CD4-positive, alpha-beta memory T cell (primary cell): ENCODE data around the gene UBE2U. TPM values are rescaled to one million over a fixed set of nuclear protein-coding genes. Genes with fewer than 3 reads are reported as not detected.

Experiments
- CTCF ChIA-PET: fragments of 350-600 bp; sonication (Branson Sonifier 250); formaldehyde crosslinking; loops from one replicate; lab custom pipeline; 2021; ENCODE audit warnings: inconsistent platforms; ENCODE audit not compliant: partially characterized antibody; lab: Charles Lee
- POLR2A ChIA-PET: fragments of 350-600 bp; sonication (Branson Sonifier 250); formaldehyde crosslinking; loops from one replicate; lab custom pipeline; 2021; ENCODE audit not compliant: partially characterized antibody; lab: Charles Lee
- DNase-seq, 5 donors: peaks; one replicate each; pipeline versions ENCODE4 v3.0.0 to v3.0.0-alpha.2; 2020 to 2022; ENCODE audit warnings: mixed read lengths in 1 of 5
- H3K27ac ChIP-seq: one replicate; pipeline ENCODE4 v1.7.0; 2013; ENCODE audit warnings: low read depth, low read length
- H3K27me3 ChIP-seq: 2 replicates; pipeline ENCODE4 v1.7.0; 2013; ENCODE audit warnings: mild to moderate bottlenecking, low read length, moderate library complexity; ENCODE audit not compliant: insufficient read depth
- H3K36me3 ChIP-seq: 2 replicates; pipeline ENCODE4 v1.7.0; 2013; ENCODE audit warnings: mild to moderate bottlenecking, low read length, moderate library complexity; ENCODE audit not compliant: insufficient read depth
- H3K4me1 ChIP-seq: 2 replicates; pipeline ENCODE4 v1.7.0; 2013; ENCODE audit warnings: mild to moderate bottlenecking, low read length, moderate library complexity; ENCODE audit not compliant: insufficient read depth
- H3K4me3 ChIP-seq, 2 donors: one replicate each; pipeline ENCODE4 v1.7.0; 2013; ENCODE audit warnings: low read length in 2 of 2, mild to moderate bottlenecking in 1 of 2
- H3K9me3 ChIP-seq, 2 donors: one replicate each; pipeline ENCODE4 v1.7.0; 2013; ENCODE audit warnings: low read length in 2 of 2, control low read depth in 1 of 2; ENCODE audit not compliant: control insufficient read depth in 1 of 2
- H3K27ac Mint-ChIP-seq, 7 donors: one replicate each; pipeline ENCODE4 v1.8.0; 2020 to 2021; ENCODE audit warnings: mixed read lengths in 7 of 7, mild to moderate bottlenecking in 6 of 7, inconsistent platforms in 3 of 7, moderate library complexity in 3 of 7
- H3K27me3 Mint-ChIP-seq, 2 donors: one replicate each; pipeline ENCODE4 v1.8.0; 2020 to 2021; ENCODE audit warnings: mixed read lengths in 2 of 2
- H3K36me3 Mint-ChIP-seq, 2 donors: one replicate each; pipeline ENCODE4 v1.8.0; 2020 to 2021; ENCODE audit warnings: mixed read lengths in 2 of 2, inconsistent platforms in 1 of 2, mild to moderate bottlenecking in 1 of 2
- H3K4me1 Mint-ChIP-seq, 4 donors: one replicate each; pipeline ENCODE4 v1.8.0; 2020 to 2021; ENCODE audit warnings: mixed read lengths in 4 of 4, mild to moderate bottlenecking in 1 of 4
- H3K4me3 Mint-ChIP-seq, 8 donors: one replicate each; pipeline ENCODE4 v1.8.0; 2020 to 2021; ENCODE audit warnings: mixed read lengths in 8 of 8, mild to moderate bottlenecking in 7 of 8, moderate library complexity in 6 of 8, inconsistent platforms in 3 of 8
- H3K9me3 Mint-ChIP-seq, 8 donors: one replicate each; pipeline ENCODE4 v1.8.0; 2020 to 2021; ENCODE audit warnings: mixed read lengths in 8 of 8, mild to moderate bottlenecking in 5 of 8, inconsistent platforms in 3 of 8, moderate library complexity in 1 of 8
- intact Hi-C: fragments of 100-400 bp; cut with micrococcal nuclease; formaldehyde crosslinking; loops from one replicate; pipeline ENCODE4 v1.15.1; 2023
- polyA plus RNA-seq, 2 donors: library from polyadenylated mRNA; unstranded; fragments of 300-500 nt; fragmentation: Illumina TruSeq; gene quantifications; one replicate each; pipeline ENCODE4 v1.2.3, GENCODE V29; 2021
- total RNA-seq, 2 experiments: library from RNA; stranded (reverse); gene quantifications; one replicate each; pipeline ENCODE4 v1.2.3, GENCODE V29; 2021

The UBE2U gene
- total and polyA plus RNA-seq, 4 experiments from 2014 or later = not detected

GRCh38 chr1:64302194-64302593 lies 98.8 kb downstream of the UBE2U start:
- no peak overlapping the region for H3K27ac ChIP-seq
- H3K9me3 ChIP-seq = no peaks in the 10 kb centered on the region
- Mint-ChIP-seq H3K27ac (no peak overlapping the region), H3K36me3 (no peaks in the 10 kb centered on the region), H3K4me3 (peak overlapping the region in 1 of 8 donors; percentile 71), H3K4me1 (no peaks in the 10 kb centered on the region), H3K27me3 (peaks cover 1 to 5% of the 10 kb centered on the region in 2 donors), H3K9me3 (peaks cover 0 to 3% (median 0%) of the 10 kb centered on the region in 8 donors)
- DNase-seq = no peak
- no peaks in the 10 kb centered on the region for H3K27me3 ChIP-seq
- ChIA-PET CTCF (no interaction called here), POLR2A (no interaction called here)
- no peak overlapping the region for H3K4me3 ChIP-seq
- H3K4me1 ChIP-seq = no peaks in the 10 kb centered on the region
- intact Hi-C loops = no loop called here
- H3K36me3 ChIP-seq = no peaks in the 10 kb centered on the region

GRCh38 chr1:64302971-64303370 lies 99.5 kb downstream of the UBE2U start:
- CTCF ChIA-PET = no interaction called here
- Mint-ChIP-seq H3K36me3 (no peaks in the 10 kb centered on the region), H3K27me3 (peaks cover 1 to 4% of the 10 kb centered on the region in 2 donors), H3K27ac (no peak overlapping the region), H3K4me3 (no peak overlapping the region), H3K9me3 (peaks cover 0 to under 1% (median 0%) of the 10 kb centered on the region in 8 donors), H3K4me1 (no peaks in the 10 kb centered on the region)
- no peak for DNase-seq
- no peak overlapping the region for H3K4me3 ChIP-seq
- H3K9me3 ChIP-seq = no peaks in the 10 kb centered on the region
- no peaks in the 10 kb centered on the region for H3K4me1 ChIP-seq
- no peaks in the 10 kb centered on the region for H3K27me3 ChIP-seq
- no peak overlapping the region for H3K27ac ChIP-seq
- no peaks in the 10 kb centered on the region for H3K36me3 ChIP-seq
- POLR2A ChIA-PET = no interaction called here
- intact Hi-C loops = no loop called here

- Mint-ChIP-seq H3K9me3 (no peaks in the 10 kb centered on the region), H3K36me3 (no peaks in the 10 kb centered on the region), H3K27me3 (peaks cover 0 to 1% of the 10 kb centered on the region in 2 donors), H3K4me3 (no peak overlapping the region), H3K4me1 (no peaks in the 10 kb centered on the region), H3K27ac (no peak overlapping the region)
- no peak overlapping the region for H3K4me3 ChIP-seq
- H3K36me3 ChIP-seq = no peaks in the 10 kb centered on the region
- no peak overlapping the region for H3K27ac ChIP-seq
- POLR2A ChIA-PET = no interaction called here
- no peaks in the 10 kb centered on the region for H3K4me1 ChIP-seq
- no peak for DNase-seq
- CTCF ChIA-PET = interaction anchor here (0.6 kb wide), 1 partner anchor 692 kb away, joined by 3 read pairs; no protein-coding TSS in a partner anchor
- intact Hi-C loops = no loop called here
- H3K27me3 ChIP-seq = no peaks in the 10 kb centered on the region
- no peaks in the 10 kb centered on the region for H3K9me3 ChIP-seq
Observed at GRCh38 chr1:64304823-64305222, 101.4 kb downstream of the UBE2U start.

GRCh38 chr1:64308866-64309265 lies 105.4 kb downstream of the UBE2U start:
- no peak overlapping the region for H3K27ac ChIP-seq
- no peaks in the 10 kb centered on the region for H3K36me3 ChIP-seq
- H3K9me3 ChIP-seq = no peaks in the 10 kb centered on the region
- ChIA-PET CTCF (no interaction called here), POLR2A (no interaction called here)
- H3K4me3 Mint-ChIP-seq = no peak overlapping the region
- no peaks in the 10 kb centered on the region for H3K4me1 ChIP-seq
- no peak overlapping the region for H3K4me3 ChIP-seq
- no peaks in the 10 kb centered on the region for H3K27me3 Mint-ChIP-seq
- no peaks in the 10 kb centered on the region for H3K4me1 Mint-ChIP-seq
- H3K9me3 Mint-ChIP-seq = no peaks in the 10 kb centered on the region
- no peaks in the 10 kb centered on the region for H3K27me3 ChIP-seq
- intact Hi-C loops = no loop called here
- no peaks in the 10 kb centered on the region for H3K36me3 Mint-ChIP-seq
- H3K27ac Mint-ChIP-seq = no peak overlapping the region
- no peak for DNase-seq

DNA sequence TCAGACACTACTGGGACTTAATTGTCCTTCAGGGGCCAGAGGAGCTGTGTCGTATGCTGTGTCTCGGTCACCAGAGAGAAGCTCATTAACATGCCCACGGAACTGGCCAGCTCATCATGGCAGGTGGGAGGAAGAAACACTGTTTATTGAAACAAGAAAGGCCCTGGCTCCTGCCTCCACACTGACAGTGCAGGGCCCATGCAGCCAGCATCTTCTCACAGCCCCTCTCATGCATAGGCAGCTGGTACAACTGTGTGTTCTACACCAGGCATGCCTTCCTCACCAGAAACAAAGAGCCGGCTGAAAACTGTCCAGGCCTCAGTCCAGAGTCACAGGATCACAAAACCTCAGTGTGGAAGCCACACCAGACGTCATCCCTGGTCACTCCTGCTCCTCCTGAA lies 106.0 kb downstream of the UBE2U start:
- no peaks in the 10 kb centered on the region for H3K4me1 Mint-ChIP-seq
- Histone ChIP-seq H3K4me1 (no peaks in the 10 kb centered on the region), H3K36me3 (no peaks in the 10 kb centered on the region), H3K9me3 (no peaks in the 10 kb centered on the region), H3K27me3 (no peaks in the 10 kb centered on the region), H3K27ac (no peak overlapping the region), H3K4me3 (no peak overlapping the region)
- H3K36me3 Mint-ChIP-seq = no peaks in the 10 kb centered on the region
- no peak for DNase-seq
- no peak overlapping the region for H3K27ac Mint-ChIP-seq
- intact Hi-C loops = no loop called here
- CTCF ChIA-PET = no interaction called here
- no peaks in the 10 kb centered on the region for H3K9me3 Mint-ChIP-seq
- H3K27me3 Mint-ChIP-seq = no peaks in the 10 kb centered on the region
- POLR2A ChIA-PET = no interaction called here
- H3K4me3 Mint-ChIP-seq = no peak overlapping the region

DNA sequence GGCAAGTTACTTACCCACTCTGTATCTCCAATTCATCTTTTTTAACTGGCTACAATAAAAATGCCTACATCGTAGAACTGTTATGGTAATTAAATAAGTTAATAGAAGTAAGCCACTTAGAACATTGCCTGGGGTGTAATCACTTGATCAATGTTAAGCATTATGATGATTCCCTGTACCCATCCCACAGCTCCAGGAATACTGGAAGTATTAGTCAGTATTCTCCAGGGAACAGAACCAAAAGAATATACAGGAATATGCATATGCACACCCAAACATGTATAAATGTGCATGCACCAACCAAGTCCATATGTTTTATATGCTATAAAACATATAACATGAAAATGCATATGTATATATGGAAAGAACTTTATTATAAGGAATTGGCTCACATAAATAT lies 107.3 kb downstream of the UBE2U start:
- ChIA-PET CTCF (no interaction called here), POLR2A (no interaction called here)
- Mint-ChIP-seq H3K27me3 (peaks cover 0 to 2% of the 10 kb centered on the region in 2 donors), H3K4me3 (no peak overlapping the region), H3K4me1 (no peaks in the 10 kb centered on the region), H3K9me3 (peaks cover 0 to 2% (median 0%) of the 10 kb centered on the region in 8 donors), H3K27ac (no peak overlapping the region), H3K36me3 (no peaks in the 10 kb centered on the region)
- Histone ChIP-seq H3K4me1 (no peaks in the 10 kb centered on the region), H3K4me3 (no peak overlapping the region), H3K27ac (no peak overlapping the region), H3K9me3 (no peaks in the 10 kb centered on the region), H3K36me3 (no peaks in the 10 kb centered on the region), H3K27me3 (no peaks in the 10 kb centered on the region)
- DNase-seq = no peak
- intact Hi-C loops = no loop called here

DNA sequence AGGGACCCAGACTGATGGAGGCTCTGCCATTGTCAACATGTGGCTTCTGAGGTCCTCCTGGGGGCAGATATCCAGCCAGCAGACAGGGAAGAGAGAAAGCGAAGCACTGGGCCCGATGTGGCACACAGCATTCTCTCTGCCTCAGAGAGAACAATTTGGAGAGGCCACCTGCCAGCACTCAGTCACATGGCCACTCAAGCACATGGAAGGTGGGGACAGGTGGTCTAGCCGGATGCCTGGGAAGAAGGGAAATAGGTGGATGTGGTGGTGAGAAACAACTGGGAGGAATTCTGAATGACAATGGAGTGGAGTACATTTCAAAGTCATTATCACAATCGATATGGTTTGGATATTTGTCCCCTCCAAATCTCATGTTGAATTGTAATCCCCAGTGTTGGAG lies 109.0 kb downstream of the UBE2U start:
- ChIA-PET POLR2A (no interaction called here), CTCF (no interaction called here)
- Mint-ChIP-seq H3K4me3 (no peak overlapping the region), H3K36me3 (no peaks in the 10 kb centered on the region), H3K9me3 (peaks cover 0 to 2% (median 0%) of the 10 kb centered on the region in 8 donors), H3K27me3 (peaks cover 0 to 2% of the 10 kb centered on the region in 2 donors), H3K4me1 (no peaks in the 10 kb centered on the region), H3K27ac (no peak overlapping the region)
- H3K4me1 ChIP-seq = no peaks in the 10 kb centered on the region
- H3K9me3 ChIP-seq = no peaks in the 10 kb centered on the region
- intact Hi-C loops = no loop called here
- no peak overlapping the region for H3K4me3 ChIP-seq
- H3K36me3 ChIP-seq = no peaks in the 10 kb centered on the region
- H3K27me3 ChIP-seq = no peaks in the 10 kb centered on the region
- no peak overlapping the region for H3K27ac ChIP-seq
- no peak for DNase-seq

GRCh38 chr1:64315402-64315801 lies 112.0 kb downstream of the UBE2U start:
- Mint-ChIP-seq H3K9me3 (peaks cover 0 to 2% (median 0%) of the 10 kb centered on the region in 8 donors), H3K36me3 (no peaks in the 10 kb centered on the region), H3K4me3 (no peak overlapping the region), H3K27ac (no peak overlapping the region), H3K4me1 (no peaks in the 10 kb centered on the region), H3K27me3 (peaks cover 0 to 2% of the 10 kb centered on the region in 2 donors)
- POLR2A ChIA-PET = no interaction called here
- Histone ChIP-seq H3K27ac (no peak overlapping the region), H3K27me3 (no peaks in the 10 kb centered on the region), H3K4me1 (no peaks in the 10 kb centered on the region), H3K9me3 (no peaks in the 10 kb centered on the region), H3K36me3 (no peaks in the 10 kb centered on the region), H3K4me3 (no peak overlapping the region)
- intact Hi-C loops = no loop called here
- no peak for DNase-seq
- CTCF ChIA-PET = no interaction called here
